Heart left ventricle (tissue), 13 donors: ENCODE measurements around the gene DACT1.

Experiments used
- CTCF ChIP-seq, 12 donors: fragments of 200-600 bp; sonication (generic) in 4 of 12; IDR thresholded peaks; one replicate each; pipeline versions ENCODE4 v1.5.0 to v1.8.0; 2018 to 2022; ENCODE audit warnings: antibody characterized with exemption in 12 of 12, mild to moderate bottlenecking in 5 of 12
- POLR2A ChIP-seq, 2 donors: fragments of 450-650 bp; IDR thresholded peaks; one replicate each; pipeline ENCODE4 v1.6.1; 2017; ENCODE audit warnings: antibody characterized with exemption in 2 of 2, mild to moderate bottlenecking in 2 of 2, moderate library complexity in 2 of 2
- donor health status: ischemic (EF 13 %, LVEDD 7.1; RV severe dilation, severe dysfunction).
- donor health status: DM: no; HTN: yes; CAD: no.
- donor health status: DM: no; HTN: no; CAD: no.
- donor health status: ischemic (EF 25% LVEDD 6.9; RV normal size, moderate dysfunction).
- donor health status: ischemic (EF 25% LVEDD 5.7; RV mildly dilated, moderate dysfunction).
- donor health status: ischemic (EF 35%, LVEDD 5.7; RV mildly dilated, moderate dysfunction).
- donor health status: nonischemic (EF 11% LVEDD 7.7; RV severe dilation, severe dysfunction).
- donor health status: DM: yes; HTN: yes; CAD: no.
- donor health status: PGD.
- donor health status: ischemic (EF 29% LVEDD 5.4; RV normal size, mild dysfunction).
- donor health status: nonischemic (EF 23%, LVEDD 6.1; RV moderate dilation, normal function).

- no peak for TF ChIP-seq CTCF (IDR thresholded peaks at IDR 0.05)
- no peak for TF ChIP-seq POLR2A (IDR thresholded peaks at IDR 0.05)
Observed at GRCh38 chr14:58662018-58662417, 24.3 kb downstream of the DACT1 start.
